ENCODE data around the gene CTNNA2.

The CTNNA2 gene

GRCh38 chr2:79824086-79824786 is 311.4 kb downstream of the CTNNA2 start:
- H3K4me3 ChIP-seq (ENCODE audit: control insufficient read depth, low read depth, low read length) = no peak overlapping the region
- peak; percentile 40 for DNase-seq (ENCODE audit: low read depth)
- no peak for TF ChIP-seq CTCF (conservative IDR thresholded peaks at IDR 0.05; ENCODE audit: control insufficient read depth, insufficient read depth, low read depth, low read length)

- no peak for DNase-seq (ENCODE audit: low read depth)
- TF ChIP-seq CTCF (conservative IDR thresholded peaks at IDR 0.05; ENCODE audit: control insufficient read depth, insufficient read depth, low read depth, low read length) = no peak
- no peak overlapping the region for H3K4me3 ChIP-seq (ENCODE audit: control insufficient read depth, low read depth, low read length)
These were observed 315.0 kb downstream of the CTNNA2 start for GRCh38 chr2:79827881-79828280.

GRCh38 chr2:79830501-79830900 is 317.6 kb downstream of the CTNNA2 start:
- DNase-seq (ENCODE audit: low read depth) = no peak
- H3K4me3 ChIP-seq (ENCODE audit: control insufficient read depth, low read depth, low read length) = no peak overlapping the region
- TF ChIP-seq CTCF (conservative IDR thresholded peaks at IDR 0.05; ENCODE audit: control insufficient read depth, insufficient read depth, low read depth, low read length) = no peak

- DNase-seq (ENCODE audit: low read depth) = no peak
- no peak overlapping the region for H3K4me3 ChIP-seq (ENCODE audit: control insufficient read depth, low read depth, low read length)
- TF ChIP-seq CTCF (conservative IDR thresholded peaks at IDR 0.05; ENCODE audit: control insufficient read depth, insufficient read depth, low read depth, low read length) = no peak
These were observed 319.1 kb downstream of the CTNNA2 start for GRCh38 chr2:79831961-79832360.

GRCh38 chr2:79832511-79833234 is 319.8 kb downstream of the CTNNA2 start:
- no peak for DNase-seq (ENCODE audit: low read depth)
- TF ChIP-seq CTCF (conservative IDR thresholded peaks at IDR 0.05; ENCODE audit: control insufficient read depth, insufficient read depth, low read depth, low read length) = no peak
- H3K4me3 ChIP-seq (ENCODE audit: control insufficient read depth, low read depth, low read length) = no peak overlapping the region

- no peak overlapping the region for H3K4me3 ChIP-seq (ENCODE audit: control insufficient read depth, low read depth, low read length)
- TF ChIP-seq CTCF (conservative IDR thresholded peaks at IDR 0.05; ENCODE audit: control insufficient read depth, insufficient read depth, low read depth, low read length) = no peak
- no peak for DNase-seq (ENCODE audit: low read depth)
These were observed 320.5 kb downstream of the CTNNA2 start for GRCh38 chr2:79833235-79833878.

Measured in fibroblast of mammary gland (primary cell).